ENCODE data around the gene TYW1B.
"Not testable (repeated sequence)": the region's sequence is repeated elsewhere in the genome, so short reads cannot be mapped to it uniquely, and the experiment has no call there.

Gene TYW1B

DNA sequence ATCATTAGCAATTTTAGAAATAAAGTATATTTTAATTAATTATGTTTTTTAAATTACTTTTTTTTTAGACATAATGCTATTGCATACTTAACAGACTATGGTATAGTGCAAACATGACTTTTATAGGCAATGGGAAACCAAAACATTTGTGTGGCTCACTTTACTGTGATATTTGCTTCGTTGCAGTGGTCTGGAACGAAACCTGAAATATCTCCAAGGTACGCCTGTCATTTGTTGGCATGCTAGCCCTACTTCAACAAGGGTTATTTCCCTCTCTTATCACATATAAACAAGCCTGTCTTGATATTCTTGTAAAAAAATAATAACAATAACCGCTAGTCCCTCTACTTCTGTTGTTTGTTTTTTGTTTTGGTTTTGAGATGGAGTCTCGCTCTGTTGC is 74.2 kb downstream of the TYW1B start:
- no peak for DNase-seq

DNA sequence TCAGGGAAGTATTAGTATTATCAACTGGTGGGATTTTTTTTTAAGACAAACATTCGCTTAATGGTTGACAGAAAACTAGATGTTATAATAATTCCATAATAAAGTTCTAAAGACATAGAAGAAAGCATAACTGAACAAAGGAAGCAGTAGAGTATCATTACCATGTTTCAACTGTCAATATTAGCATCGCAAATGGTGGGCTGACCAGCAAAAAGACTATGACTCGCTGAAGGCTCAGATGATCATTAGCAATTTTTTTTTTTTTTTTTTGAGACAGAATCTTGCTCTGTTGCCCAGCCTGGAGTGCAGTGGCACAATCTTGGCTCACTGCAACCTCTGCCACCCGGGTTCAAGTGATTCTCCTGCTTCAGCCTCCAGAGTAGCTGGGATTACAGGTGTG is 74.8 kb downstream of the TYW1B start:
- DNase-seq, result not testable (repeated sequence)

DNA sequence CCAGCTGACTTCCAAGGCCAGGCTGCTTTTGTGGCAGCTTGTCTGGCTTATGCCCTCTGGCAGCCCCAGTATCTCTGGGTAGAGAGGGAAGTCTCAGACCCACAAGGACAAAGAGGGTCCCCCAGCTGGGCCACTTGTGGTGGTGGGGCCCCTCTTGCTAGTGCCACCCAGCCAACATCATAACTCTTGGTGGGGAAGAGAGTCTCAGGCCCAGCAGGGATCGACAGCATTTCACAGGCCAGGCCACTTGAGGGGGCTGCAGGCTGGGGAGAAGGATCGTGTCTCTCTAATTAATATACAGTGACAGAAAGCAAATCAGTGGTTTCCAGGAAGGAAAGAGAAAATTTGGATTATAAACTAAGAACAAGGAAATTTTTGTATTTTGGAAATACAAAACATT is 76.0 kb downstream of the TYW1B start:
- DNase-seq, result no peak

DNA sequence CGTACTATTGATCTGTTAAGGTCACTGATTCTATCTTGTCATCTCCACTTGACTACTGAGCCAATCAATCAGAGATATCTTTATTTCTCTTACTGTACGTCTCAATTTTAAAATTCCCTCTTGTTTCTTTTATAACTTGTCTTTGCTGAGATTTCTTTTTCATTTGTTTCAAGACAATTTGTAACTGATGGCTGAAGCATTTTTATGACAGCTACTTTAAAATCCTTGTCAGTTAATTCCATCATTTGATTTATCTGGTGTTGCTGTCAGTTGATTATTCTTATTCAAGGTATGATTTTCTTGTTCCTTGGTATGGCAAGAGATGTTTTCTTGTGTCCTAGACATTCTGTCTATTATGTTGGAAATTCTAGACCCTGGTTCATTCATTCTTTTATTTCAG is 76.6 kb downstream of the TYW1B start:
- DNase-seq, result no peak

DNA sequence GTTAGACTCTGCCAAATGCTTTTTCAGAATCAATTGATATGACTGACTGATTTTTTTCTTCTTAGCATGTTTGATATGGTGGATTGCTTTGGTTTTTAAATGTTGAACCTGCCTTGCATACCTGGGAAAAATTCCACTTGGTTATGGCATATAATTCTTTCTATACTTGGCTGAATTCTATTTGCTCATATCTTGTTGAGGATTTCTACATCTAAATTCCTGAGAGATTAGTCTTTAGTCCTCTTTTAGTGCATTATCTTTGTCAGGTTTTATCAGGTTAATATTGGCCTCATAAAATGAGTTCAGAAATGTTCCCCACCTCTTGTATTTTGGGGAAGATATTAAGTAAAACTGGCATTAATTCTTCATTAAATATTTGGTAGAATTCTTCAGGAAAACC is 79.4 kb downstream of the TYW1B start:
- not testable (repeated sequence) for DNase-seq

DNA sequence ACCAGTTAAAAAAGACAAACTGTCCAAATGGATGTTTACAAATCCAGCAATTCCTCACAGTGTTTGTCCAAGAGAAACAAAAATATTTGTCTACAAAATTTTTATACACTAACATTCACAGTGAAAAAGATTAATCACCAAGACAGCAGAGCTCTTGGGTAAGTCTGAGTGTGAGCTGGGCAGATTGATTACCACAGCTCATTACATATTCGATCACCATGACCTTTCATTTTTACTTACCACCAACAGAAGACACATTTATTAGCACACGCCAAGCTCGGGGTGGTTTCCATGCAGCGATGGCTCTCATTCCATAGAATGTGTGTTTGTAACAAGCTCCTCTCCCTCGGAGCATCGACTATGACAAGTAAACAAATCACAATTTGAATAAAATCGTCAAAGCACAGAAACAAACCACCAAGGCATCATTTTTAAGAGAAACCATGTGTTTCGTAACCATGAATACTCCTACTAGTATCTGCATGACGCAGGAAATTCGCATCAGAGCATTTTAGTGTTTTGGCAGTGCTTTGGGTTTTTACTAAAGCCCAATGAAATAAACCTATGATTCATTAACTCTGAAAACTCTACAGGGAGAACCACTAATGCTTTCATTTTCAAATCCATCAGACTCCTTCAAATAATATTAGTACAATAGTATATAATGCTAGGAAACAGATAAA is 83.6 kb downstream of the TYW1B start:
- not testable (repeated sequence) for DNase-seq

DNA sequence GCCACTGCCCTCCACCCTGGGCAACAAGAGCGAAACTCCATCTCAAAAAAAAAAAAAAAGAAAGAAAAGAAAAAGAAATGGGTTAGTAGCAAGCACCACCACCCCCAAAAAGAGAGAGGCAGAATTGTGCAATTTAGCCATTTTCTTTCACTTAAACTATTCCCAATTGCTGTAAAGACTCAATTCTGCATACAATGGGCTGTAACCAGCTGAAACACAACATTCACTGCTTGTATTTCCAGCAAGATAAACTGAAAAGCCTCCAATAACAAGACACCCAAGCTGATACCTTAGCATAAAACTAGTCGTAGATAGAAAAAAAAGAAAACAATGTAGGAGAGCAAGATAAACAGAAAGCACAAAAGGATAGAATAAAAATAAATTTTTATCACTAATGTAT is 84.2 kb downstream of the TYW1B start:
- not testable (repeated sequence) for DNase-seq

DNA sequence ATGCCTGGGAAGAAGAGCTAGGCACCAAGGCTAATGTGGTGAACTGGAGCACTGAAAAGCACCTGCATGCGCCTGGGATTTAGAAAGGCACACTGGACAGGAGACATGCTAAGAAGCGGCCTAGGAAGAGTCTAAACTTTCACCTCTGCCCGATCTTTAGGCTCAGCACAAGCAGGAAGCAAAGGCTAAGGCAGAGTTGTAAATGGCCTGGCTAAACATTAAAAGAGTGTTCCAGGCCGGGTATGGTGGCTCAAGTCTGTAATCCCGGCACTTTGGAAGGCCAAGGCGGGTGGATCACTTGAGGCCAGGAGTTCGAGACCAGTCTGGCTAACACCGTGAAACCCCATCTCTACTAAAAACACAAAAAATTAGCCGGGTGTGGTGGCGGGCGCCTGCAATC is 88.3 kb downstream of the TYW1B start:
- DNase-seq, result not testable (repeated sequence)

DNA sequence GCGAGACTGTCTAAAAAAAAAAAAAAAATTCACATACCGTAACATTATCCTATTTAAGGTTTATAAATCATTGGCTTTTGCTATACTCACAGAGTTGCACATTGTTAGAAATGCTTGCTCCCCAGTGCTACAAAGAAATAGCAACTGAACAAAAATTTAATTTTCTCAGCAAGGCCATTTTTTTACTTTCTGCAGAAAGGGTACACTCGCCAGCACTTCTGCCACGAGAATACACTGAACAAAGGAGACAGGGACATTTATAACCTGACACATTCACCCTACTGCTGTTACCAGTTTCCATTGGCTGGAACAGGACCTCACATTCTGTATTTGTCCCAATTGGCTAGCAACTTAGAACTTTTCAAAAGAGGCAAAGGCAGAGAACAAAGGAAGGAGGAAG is 92.1 kb downstream of the TYW1B start:
- not testable (repeated sequence) for DNase-seq

DNA sequence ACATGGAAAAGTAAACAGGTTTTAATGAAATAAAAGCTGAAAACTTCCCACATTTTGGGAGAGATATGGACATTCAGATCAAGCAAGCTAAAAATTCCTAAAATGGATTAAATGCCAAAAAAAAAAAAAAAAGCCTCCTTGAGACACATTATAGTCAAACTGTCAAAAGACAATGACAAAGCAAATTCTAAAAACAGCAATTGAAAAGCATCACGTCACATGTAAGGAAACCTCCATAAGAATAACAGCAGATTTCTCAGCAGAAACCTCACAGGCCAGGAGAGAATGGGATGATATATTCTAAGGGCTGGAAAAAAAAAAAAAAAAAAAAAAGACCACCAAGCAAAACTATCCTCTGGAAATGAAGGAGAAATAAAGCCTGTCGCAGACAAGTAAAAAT is 97.2 kb downstream of the TYW1B start:
- not testable (repeated sequence) for DNase-seq

DNA sequence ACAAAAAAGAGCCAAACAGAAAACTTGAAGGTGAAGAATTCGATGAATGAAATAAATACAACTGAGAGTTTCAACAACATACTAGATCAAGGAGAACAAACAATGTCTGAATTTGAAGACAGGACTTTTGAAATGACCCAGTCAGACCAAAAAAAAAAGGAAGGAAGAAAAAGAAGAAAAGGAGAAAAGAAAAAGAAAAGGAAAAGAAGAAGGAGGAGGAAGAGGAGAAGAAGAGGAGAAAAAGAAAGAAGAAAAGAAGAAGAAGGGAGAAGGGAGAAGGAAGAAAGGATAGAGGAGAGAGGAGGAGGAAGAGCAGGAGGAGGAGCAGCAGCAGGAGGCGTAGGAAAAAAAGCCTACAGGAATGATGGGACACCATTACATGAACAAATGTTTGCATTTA is 97.6 kb downstream of the TYW1B start:
- not testable (repeated sequence) for DNase-seq

DNA sequence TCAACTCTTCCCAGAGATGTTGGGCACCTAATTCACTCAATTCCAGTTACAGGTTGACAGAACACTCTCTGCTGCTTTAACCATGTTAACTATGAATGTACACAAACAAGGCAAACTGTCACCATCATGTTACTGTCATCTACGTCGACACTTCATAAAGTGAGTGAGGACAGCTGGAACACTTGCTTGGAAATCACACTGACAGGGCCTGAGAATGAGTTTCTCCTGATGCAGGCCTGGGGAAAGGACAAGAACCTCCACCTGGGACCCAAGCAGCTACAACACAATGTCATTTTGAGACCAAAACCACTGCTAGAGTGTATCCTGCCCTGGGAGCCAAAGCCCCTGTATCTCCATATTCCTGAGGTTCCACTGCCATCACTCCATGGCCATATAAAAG is 98.9 kb downstream of the TYW1B start:
- not testable (repeated sequence) for DNase-seq

DNA sequence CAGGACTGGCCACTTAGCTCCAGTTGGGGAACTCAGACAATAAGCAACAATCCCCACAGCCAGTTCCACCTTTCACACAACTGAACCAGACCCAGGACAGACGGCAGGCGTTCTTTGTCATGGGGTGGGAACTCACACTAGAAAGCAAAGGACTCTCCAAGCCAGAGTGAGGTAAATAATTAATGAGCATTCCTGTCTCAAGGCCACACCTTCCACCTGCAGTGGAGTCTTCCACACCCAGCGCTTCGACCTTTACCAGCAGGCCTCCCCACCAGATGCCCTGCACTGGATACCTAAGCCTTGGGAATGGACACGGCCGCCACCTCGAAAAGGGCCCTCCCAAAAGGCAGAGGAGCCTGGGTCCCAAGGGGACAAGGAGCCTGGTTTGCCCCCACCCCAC is 105.3 kb downstream of the TYW1B start:
- DNase-seq, result not testable (repeated sequence)

DNA sequence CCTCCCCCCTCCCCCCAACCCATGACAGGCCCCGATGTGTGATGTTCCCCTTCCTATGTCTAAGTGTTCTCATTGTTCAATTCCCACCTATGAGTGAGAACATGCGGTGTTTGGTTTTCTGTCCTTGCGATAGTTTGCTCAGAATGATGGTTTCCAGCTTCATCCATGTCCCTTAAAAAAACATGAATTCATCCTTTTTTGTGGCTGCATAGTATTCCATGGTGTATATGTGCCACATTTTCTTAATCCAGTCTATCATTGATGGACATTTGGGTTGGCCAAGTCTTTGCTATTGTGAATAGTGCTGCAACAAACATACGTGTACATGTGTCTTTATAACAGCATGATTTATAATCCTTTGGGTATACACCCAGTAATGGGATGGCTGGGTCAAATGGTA is 107.1 kb downstream of the TYW1B start:
- DNase-seq, result not testable (repeated sequence)

DNA sequence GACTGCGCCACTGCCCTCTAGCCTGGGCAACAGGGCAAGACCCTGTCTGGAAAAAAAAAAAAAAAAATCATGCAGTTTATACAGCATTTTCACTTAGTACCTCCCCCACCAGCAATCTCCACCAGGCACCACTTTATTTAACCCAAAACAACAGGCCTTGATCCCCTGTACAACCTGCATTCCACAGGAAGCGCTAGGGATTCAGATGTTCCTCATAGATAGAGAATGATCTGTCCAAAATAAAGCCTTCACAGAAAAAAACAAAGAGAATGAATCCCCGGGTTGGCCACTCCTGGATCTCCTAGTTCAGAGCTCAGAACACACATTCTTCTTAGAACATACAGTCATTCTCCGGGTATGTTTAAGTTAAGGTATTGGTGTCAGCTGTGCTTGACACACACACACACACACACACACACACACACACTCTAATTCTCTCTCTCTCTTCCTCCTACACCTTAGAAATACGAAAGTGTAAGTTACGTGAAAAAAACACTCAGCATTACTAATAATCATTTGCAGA is 110.7 kb downstream of the TYW1B start:
- DNase-seq, result not testable (repeated sequence)

DNA sequence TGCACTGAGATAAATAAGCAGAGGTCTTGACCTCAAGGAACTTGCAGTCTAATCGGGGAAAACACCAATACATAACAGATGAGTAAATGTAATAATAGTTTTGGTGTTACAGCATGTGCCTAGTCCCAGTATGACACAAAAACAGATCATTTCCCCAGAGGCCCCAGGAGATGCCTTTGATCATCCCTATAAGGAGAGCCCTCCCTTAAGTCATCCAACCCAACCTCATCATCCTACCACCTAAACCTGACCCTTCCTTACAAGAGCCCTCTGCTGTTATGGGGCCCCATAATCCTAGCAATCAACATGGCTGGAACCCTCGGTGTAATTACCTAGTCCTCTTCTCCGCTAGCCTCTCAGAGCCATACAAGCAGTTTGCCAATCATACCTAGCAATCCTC is 116.1 kb downstream of the TYW1B start:
- DNase-seq, result not testable (repeated sequence)

DNA sequence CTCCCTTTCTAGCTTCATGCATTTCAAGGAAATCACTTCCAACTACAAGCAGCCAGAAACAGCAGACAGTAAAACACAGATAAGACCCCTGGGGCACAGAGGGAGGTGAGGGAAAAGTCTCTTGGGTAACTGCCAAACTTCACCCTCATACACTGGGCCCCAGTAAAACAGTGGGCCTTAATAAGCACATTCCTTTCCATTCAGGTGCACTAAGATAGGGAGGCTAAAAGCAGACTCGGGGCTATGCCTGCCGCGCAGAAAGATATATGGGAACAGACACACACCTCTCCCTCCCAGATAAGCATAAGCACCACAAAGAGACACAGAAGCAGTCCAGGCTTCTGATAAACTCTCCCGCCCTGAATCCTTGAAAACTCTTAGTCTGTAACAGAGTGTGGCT is 117.0 kb downstream of the TYW1B start:
- DNase-seq, result no peak

DNA sequence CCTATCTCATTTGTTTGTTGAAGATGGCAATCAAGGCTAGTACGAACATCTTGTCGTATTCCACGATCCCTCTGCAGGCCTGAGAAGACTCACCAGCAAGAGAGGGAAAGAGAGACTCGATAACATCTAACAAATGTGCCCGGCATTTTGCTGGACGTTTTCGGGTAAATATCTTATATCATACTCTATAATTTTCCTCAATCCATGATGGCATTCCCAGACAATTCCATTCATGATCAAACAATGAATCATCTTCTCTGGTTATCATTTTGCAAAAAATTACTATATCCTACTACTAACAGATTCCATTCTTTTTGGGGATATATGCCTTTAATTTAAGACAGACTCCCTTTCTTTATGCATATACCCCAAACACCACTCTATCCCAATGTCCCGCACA is 118.1 kb downstream of the TYW1B start:
- DNase-seq, result no peak

DNA sequence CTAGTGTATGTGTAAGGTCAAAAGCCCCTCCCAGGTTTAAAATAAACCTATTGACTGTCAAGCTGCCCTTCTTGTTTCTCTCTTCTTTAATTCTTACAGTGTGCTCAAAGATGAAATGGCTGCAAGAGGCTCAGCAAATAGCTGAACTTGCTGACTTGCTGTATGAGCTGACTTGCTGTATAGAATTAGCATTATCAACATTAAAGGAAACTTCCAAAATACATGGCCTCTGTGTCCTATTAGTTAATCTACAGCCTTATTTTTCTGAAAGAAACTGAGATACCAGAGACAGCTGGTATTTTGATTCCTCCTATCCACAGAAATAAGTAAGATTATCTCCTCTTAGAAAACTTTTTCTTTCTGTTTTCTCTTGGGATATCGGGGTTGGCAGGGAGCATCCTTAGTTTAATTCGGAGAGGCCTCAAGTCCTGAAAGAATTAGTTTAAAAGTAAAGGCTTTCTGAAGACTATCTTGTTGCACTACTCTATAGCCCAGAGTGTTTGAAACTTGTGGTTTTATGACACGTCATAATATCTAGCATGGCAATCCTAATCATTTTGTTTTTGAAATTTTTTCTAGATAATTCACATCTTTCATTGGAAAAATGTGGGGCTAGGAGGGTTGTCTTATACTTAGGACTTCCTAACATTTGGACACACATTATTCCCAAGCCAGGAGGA is 119.5 kb downstream of the TYW1B start:
- DNase-seq, result not testable (repeated sequence)

DNA sequence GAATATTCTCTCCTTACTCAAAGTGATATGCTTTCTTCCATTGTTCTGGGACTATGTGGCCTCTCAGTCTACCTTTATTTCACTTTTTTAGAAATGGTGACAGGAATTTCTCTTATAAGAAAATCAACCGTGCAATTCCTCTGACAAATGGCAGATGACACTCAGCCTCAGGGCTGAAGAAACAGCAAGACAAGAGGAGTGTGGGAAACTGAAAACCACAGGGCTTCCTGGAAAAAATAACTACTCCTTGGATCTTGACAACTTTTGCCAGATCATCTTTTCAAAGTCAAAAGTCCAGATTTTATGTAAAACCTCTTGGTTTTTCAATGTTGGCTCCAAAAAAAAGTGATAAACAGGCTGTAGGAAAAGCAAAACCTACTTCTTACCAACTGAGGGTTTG is 121.5 kb downstream of the TYW1B start:
- no peak for DNase-seq

DNA sequence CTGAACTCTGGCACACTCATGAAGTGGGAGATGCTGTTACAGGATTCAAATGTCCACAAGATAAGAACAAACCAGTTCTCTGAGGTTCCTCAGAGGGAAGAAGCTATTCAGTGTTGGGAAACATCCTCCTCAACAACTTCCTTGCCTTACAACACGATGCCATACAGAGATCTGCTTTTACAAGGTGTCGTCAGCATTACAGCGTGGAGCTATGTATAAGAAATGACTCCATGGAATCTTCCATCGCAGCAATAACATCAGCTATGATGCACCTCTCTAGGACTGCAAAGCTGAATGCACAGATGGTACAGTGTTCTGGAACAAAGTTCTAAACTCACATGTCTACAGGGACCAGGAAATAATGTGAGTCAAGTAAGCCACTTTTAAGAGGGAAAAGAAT is 122.3 kb downstream of the TYW1B start:
- DNase-seq, result not testable (repeated sequence)

DNA sequence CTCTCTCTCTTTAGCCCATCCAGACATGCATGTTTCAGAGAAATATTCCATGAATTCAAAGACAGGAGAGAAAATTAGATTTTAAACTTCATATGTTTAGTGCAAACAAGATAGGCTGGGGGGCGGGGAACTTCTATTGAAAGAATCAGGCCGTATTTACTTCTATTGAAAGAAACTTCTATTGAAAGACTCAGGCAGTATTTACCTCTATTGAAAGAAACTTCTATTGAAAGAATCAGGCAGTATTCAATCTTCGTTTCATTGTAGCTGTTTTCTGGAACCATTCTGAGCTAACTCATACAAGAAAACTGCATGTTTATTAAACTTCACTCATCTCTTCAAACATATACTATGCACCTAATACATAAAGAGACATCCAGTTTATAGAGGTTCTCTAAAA is 123.1 kb downstream of the TYW1B start:
- no peak for DNase-seq

DNA sequence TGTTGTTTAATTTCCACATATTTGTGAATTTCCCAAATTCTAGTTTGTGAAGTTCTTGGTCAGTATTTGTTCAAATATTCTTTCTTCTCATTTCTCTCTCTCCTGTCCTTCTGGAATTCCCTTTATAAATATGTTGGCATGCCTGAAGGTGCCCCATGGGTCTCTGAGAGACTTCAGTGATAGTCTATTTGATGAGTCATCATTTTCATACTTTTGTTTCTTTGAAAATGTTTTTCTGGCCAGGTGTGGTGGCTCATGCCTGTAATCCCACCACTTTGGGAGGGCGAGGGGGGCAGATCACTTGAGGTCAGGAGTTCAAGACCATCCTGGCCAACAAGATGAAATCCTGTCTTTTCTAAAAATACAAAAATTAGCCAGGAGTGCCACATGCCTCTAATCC is 127.5 kb downstream of the TYW1B start:
- not testable (repeated sequence) for DNase-seq

DNA sequence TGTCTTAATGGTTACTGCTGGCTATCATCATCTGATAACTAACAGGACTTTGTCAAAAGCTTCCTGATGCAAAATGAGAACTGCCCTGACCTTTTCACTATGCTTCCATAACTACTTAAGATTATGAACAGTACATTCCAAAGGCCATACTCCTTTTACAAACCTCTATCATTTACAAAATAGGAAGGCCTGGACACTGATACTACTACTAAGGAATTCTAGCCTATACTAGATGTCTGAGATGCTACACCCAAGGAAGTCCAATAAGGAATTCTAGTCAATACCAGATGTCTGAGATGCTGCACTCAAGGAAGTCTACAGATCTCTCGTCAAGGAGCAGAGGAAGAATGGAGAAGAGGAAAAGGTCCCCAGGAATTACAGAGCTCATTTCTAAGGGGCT is 130.9 kb downstream of the TYW1B start:
- not testable (repeated sequence) for DNase-seq
